PC-3 (cell line): ENCODE results near the gene SAMD9L.

Experiments used
- EZH2 ChIP-seq: fragments of 300-600 bp; sonication (generic); IDR thresholded peaks from one replicate; pipeline ENCODE4 v1.6.1; 2017; ENCODE audit warnings: antibody characterized with exemption, mild to moderate bottlenecking, low read length; ENCODE audit not compliant: unreplicated experiment
- TF ChIP-seq, protein P1 (sequence below): fragments of 300-600 bp; sonication (generic); conservative IDR thresholded peaks from 2 replicates; pipeline ENCODE4 v1.5.1; 2017; ENCODE audit warnings: antibody characterized with exemption, low read depth, mild to moderate bottlenecking, low read length

DNA sequence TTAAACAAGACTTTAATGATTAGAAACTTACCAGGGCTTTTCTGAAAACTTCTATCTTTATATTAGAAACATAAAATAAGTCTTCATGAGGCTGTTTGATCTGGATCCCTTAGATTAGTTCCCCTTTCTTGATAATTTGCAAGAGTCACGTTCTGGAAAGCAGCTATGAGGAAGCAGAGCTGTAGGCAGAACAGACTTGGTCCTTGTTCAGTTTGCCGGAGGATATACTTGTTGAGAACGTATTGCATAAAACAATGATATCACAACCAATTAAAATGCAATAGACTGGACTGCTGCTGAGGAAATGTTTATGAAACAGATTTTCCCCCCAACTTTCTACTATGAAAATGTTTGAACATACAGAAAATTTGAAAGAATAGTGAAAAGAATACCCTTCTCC, 2.8 kb downstream of the SAMD9L start:
- TF ChIP-seq, protein P1, sequence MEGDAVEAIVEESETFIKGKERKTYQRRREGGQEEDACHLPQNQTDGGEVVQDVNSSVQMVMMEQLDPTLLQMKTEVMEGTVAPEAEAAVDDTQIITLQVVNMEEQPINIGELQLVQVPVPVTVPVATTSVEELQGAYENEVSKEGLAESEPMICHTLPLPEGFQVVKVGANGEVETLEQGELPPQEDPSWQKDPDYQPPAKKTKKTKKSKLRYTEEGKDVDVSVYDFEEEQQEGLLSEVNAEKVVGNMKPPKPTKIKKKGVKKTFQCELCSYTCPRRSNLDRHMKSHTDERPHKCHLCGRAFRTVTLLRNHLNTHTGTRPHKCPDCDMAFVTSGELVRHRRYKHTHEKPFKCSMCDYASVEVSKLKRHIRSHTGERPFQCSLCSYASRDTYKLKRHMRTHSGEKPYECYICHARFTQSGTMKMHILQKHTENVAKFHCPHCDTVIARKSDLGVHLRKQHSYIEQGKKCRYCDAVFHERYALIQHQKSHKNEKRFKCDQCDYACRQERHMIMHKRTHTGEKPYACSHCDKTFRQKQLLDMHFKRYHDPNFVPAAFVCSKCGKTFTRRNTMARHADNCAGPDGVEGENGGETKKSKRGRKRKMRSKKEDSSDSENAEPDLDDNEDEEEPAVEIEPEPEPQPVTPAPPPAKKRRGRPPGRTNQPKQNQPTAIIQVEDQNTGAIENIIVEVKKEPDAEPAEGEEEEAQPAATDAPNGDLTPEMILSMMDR = no peak
- TF ChIP-seq EZH2 = no peak
